ENCODE data around the gene PRSS53.

The PRSS53 gene

DNA sequence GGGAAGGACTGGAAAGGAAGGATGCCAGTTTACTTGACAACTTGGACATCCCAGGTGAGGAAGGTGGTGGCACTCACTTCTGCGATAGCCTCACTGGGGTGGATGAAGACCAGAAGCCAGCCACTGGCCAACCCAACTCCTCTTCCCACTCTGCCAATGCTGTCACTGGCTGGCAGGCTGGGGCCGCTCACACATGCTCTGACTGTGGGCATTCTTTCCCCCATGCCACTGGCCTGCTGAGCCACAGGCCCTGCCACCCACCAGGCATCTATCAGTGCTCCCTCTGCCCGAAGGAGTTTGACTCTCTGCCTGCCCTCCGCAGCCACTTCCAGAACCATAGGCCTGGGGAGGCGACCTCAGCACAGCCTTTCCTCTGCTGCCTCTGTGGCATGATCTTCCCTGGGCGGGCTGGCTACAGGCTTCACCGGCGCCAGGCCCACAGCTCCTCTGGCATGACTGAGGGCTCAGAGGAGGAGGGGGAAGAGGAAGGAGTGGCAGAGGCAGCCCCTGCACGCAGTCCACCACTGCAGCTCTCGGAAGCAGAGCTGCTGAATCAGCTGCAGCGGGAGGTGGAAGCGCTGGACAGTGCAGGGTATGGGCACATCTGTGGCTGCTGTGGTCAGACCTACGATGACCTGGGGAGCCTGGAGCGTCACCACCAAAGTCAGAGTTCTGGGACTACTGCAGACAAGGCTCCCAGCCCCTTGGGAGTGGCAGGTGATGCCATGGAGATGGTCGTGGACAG is 10.0 kb downstream of the PRSS53 start:
- H2AK5ac ChIP-seq (ENCODE audit: low read length), result no peak overlapping the region
- no peak overlapping the region for H4K12ac ChIP-seq (ENCODE audit: low read depth, low read length)
- no peaks in the 10 kb centered on the region for H3K9me3 ChIP-seq (ENCODE audit: insufficient read depth, low read depth, low read length)
- H3K9ac ChIP-seq (ENCODE audit: low read length), result no peak overlapping the region
- WGBS (ENCODE audit: extremely low coverage, insufficient coverage, insufficient read length), result no CpG with 5 or more reads among the region's 15 CpGs
- peaks cover 6% of the 10 kb centered on the region for H3K79me1 ChIP-seq (ENCODE audit: low read length)
- peaks cover 6% of the 10 kb centered on the region for H3K79me2 ChIP-seq (ENCODE audit: control insufficient read depth, insufficient read depth, low read length, poor library complexity)
- peaks cover 63 to 72% of the 10 kb centered on the region in 2 experiments for H3K36me3 ChIP-seq (ENCODE audit: control insufficient read depth in 1 of 2, insufficient read depth in 2 of 2, low read length in 2 of 2)
- no peak overlapping the region for H3K27ac ChIP-seq (ENCODE audit: low read depth, low read length)
- H3K4ac ChIP-seq (ENCODE audit: low read depth, low read length), result no peak overlapping the region
- no peak overlapping the region for H2BK120ac ChIP-seq (ENCODE audit: insufficient read depth, low read length, poor library complexity)
- no peak overlapping the region for H3K18ac ChIP-seq (ENCODE audit: low read length)
- H3K27me3 ChIP-seq (ENCODE audit: insufficient read depth, low read length), result no peaks in the 10 kb centered on the region
- H3K23ac ChIP-seq (ENCODE audit: low read length), result no peak overlapping the region
- H2BK12ac ChIP-seq (ENCODE audit: low read length), result no peak overlapping the region
- H3K4me3 ChIP-seq (ENCODE audit: low read depth, low read length), result no peak overlapping the region
- no peak overlapping the region for H4K91ac ChIP-seq (ENCODE audit: low read depth, low read length)
- H3K4me1 ChIP-seq (ENCODE audit: control insufficient read depth in 1 of 2, insufficient read depth in 2 of 2, low read length in 2 of 2), result no peaks in the 10 kb centered on the region
- no peak for DNase-seq
- no peak overlapping the region for H3K4me2 ChIP-seq (ENCODE audit: low read length)
- H2BK5ac ChIP-seq (ENCODE audit: low read depth, low read length, poor library complexity), result no peak overlapping the region
- no peak overlapping the region for H4K8ac ChIP-seq (ENCODE audit: low read depth, low read length)
- H3K14ac ChIP-seq (ENCODE audit: low read length), result no peak overlapping the region
- H2AFZ ChIP-seq (ENCODE audit: insufficient read depth, low read length, poor library complexity), result no peak overlapping the region

DNA sequence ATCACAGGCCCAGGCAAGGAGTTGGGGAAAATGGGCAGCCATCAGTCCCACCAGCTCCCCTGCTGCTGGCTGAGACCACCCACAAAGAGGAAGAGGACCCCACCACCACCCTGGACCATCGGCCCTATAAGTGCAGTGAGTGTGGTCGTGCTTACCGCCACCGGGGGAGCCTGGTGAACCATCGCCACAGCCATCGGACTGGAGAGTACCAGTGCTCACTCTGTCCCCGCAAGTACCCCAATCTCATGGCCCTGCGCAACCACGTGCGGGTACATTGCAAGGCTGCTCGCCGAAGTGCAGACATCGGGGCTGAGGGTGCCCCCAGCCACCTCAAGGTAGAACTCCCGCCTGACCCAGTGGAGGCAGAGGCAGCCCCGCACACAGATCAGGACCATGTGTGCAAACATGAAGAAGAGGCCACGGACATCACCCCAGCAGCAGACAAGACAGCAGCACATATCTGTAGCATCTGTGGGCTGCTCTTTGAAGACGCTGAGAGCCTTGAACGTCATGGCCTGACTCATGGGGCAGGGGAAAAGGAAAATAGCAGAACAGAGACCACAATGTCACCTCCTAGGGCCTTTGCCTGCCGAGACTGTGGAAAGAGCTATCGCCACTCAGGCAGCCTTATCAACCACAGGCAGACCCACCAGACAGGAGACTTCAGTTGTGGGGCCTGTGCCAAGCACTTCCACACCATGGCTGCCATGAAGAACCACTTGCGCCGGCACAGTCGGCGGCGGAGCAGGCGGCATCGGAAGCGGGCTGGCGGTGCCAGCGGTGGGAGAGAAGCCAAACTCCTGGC is 10.9 kb downstream of the PRSS53 start:
- H3K4me1 ChIP-seq (ENCODE audit: control insufficient read depth in 1 of 2, insufficient read depth in 2 of 2, low read length in 2 of 2), result no peaks in the 10 kb centered on the region
- WGBS (ENCODE audit: extremely low coverage, insufficient coverage, insufficient read length), result no CpG with 5 or more reads among the region's 30 CpGs

DNA sequence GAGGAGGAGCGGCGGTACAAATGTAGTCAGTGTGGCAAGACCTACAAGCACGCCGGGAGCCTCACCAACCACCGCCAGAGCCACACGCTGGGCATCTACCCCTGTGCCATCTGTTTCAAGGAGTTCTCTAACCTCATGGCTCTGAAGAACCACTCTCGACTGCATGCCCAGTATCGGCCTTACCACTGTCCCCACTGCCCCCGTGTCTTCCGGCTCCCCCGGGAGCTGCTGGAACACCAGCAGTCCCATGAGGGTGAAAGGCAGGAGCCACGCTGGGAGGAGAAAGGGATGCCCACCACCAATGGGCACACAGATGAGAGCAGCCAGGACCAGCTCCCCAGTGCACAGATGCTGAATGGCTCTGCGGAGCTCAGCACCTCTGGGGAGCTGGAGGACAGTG is 11.7 kb downstream of the PRSS53 start:
- Histone ChIP-seq H2AFZ (ENCODE audit: insufficient read depth, low read length, poor library complexity) (no peak overlapping the region), H3K4ac (ENCODE audit: low read depth, low read length) (no peak overlapping the region), H3K4me2 (ENCODE audit: low read length) (no peak overlapping the region), H3K4me3 (ENCODE audit: low read depth, low read length) (no peak overlapping the region), H3K79me1 (ENCODE audit: low read length) (peaks cover 18% of the 10 kb centered on the region), H3K4me1 (ENCODE audit: control insufficient read depth in 1 of 2, insufficient read depth in 2 of 2, low read length in 2 of 2) (peaks cover 4 to 5% of the 10 kb centered on the region in 2 experiments), H3K27me3 (ENCODE audit: insufficient read depth, low read length) (no peaks in the 10 kb centered on the region), H2BK5ac (ENCODE audit: low read depth, low read length, poor library complexity) (no peak overlapping the region), H3K18ac (ENCODE audit: low read length) (no peak overlapping the region), H2BK120ac (ENCODE audit: insufficient read depth, low read length, poor library complexity) (no peak overlapping the region), H3K27ac (ENCODE audit: low read depth, low read length) (no peak overlapping the region), H3K9ac (ENCODE audit: low read length) (no peak overlapping the region), H2AK5ac (ENCODE audit: low read length) (no peak overlapping the region), H3K9me3 (ENCODE audit: insufficient read depth, low read depth, low read length) (no peaks in the 10 kb centered on the region), H3K36me3 (ENCODE audit: control insufficient read depth in 1 of 2, insufficient read depth in 2 of 2, low read length in 2 of 2) (peaks cover 57 to 59% of the 10 kb centered on the region in 2 experiments), H3K14ac (ENCODE audit: low read length) (no peak overlapping the region), H4K8ac (ENCODE audit: low read depth, low read length) (no peak overlapping the region), H4K91ac (ENCODE audit: low read depth, low read length) (no peak overlapping the region), H3K23ac (ENCODE audit: low read length) (no peak overlapping the region), H3K79me2 (ENCODE audit: control insufficient read depth, insufficient read depth, low read length, poor library complexity) (peaks cover 21% of the 10 kb centered on the region), H2BK12ac (ENCODE audit: low read length) (no peak overlapping the region), H4K12ac (ENCODE audit: low read depth, low read length) (no peak overlapping the region)
- no CpG with 5 or more reads among the region's 13 CpGs for WGBS (ENCODE audit: extremely low coverage, insufficient coverage, insufficient read length)
- DNase-seq, result no peak

More for the DNA sequence above, 10.9 kb downstream of the PRSS53 start:
- no peak overlapping the region for H3K23ac ChIP-seq (ENCODE audit: low read length)
- H3K36me3 ChIP-seq (ENCODE audit: control insufficient read depth in 1 of 2, insufficient read depth in 2 of 2, low read length in 2 of 2), result peaks cover 59 to 63% of the 10 kb centered on the region in 2 experiments
- no peak overlapping the region for H4K12ac ChIP-seq (ENCODE audit: low read depth, low read length)
- H3K27me3 ChIP-seq (ENCODE audit: insufficient read depth, low read length), result no peaks in the 10 kb centered on the region
- no peak overlapping the region for H3K18ac ChIP-seq (ENCODE audit: low read length)
- no peak overlapping the region for H4K8ac ChIP-seq (ENCODE audit: low read depth, low read length)
- no peak overlapping the region for H3K27ac ChIP-seq (ENCODE audit: low read depth, low read length)
- no peak overlapping the region for H3K9ac ChIP-seq (ENCODE audit: low read length)
- H4K91ac ChIP-seq (ENCODE audit: low read depth, low read length), result no peak overlapping the region
- H3K9me3 ChIP-seq (ENCODE audit: insufficient read depth, low read depth, low read length), result no peaks in the 10 kb centered on the region
- H2BK120ac ChIP-seq (ENCODE audit: insufficient read depth, low read length, poor library complexity), result no peak overlapping the region
- H3K79me1 ChIP-seq (ENCODE audit: low read length), result peaks cover 15% of the 10 kb centered on the region
- H2AK5ac ChIP-seq (ENCODE audit: low read length), result no peak overlapping the region
- no peak overlapping the region for H3K4me2 ChIP-seq (ENCODE audit: low read length)
- no peak overlapping the region for H3K4me3 ChIP-seq (ENCODE audit: low read depth, low read length)
- no peak overlapping the region for H2AFZ ChIP-seq (ENCODE audit: insufficient read depth, low read length, poor library complexity)
- H3K4ac ChIP-seq (ENCODE audit: low read depth, low read length), result no peak overlapping the region
- H3K14ac ChIP-seq (ENCODE audit: low read length), result no peak overlapping the region
- H2BK12ac ChIP-seq (ENCODE audit: low read length), result no peak overlapping the region
- DNase-seq, result no peak
- peaks cover 13% of the 10 kb centered on the region for H3K79me2 ChIP-seq (ENCODE audit: control insufficient read depth, insufficient read depth, low read length, poor library complexity)
- no peak overlapping the region for H2BK5ac ChIP-seq (ENCODE audit: low read depth, low read length, poor library complexity)

DNA sequence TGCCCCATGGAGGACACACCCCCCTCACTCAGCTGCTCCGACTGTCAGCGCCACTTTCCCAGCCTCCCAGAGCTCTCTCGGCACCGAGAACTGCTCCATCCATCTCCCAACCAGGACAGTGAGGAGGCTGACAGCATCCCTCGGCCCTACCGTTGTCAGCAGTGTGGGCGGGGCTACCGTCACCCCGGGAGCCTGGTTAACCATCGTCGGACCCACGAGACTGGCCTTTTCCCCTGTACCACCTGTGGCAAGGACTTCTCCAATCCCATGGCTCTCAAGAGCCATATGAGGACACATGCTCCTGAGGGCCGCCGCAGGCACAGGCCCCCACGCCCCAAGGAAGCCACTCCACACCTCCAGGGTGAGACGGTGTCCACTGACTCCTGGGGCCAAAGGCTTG is 12.4 kb downstream of the PRSS53 start:
- H3K23ac ChIP-seq (ENCODE audit: low read length), result no peak overlapping the region
- H2AK5ac ChIP-seq (ENCODE audit: low read length), result no peak overlapping the region
- H3K4me3 ChIP-seq (ENCODE audit: low read depth, low read length), result no peak overlapping the region
- H2BK12ac ChIP-seq (ENCODE audit: low read length), result no peak overlapping the region
- H3K79me1 ChIP-seq (ENCODE audit: low read length), result peaks cover 18% of the 10 kb centered on the region
- H3K4me2 ChIP-seq (ENCODE audit: low read length), result no peak overlapping the region
- no peak overlapping the region for H4K91ac ChIP-seq (ENCODE audit: low read depth, low read length)
- H3K9ac ChIP-seq (ENCODE audit: low read length), result no peak overlapping the region
- H3K79me2 ChIP-seq (ENCODE audit: control insufficient read depth, insufficient read depth, low read length, poor library complexity), result peaks cover 23% of the 10 kb centered on the region
- peaks cover 7% of the 10 kb centered on the region in 2 experiments for H3K4me1 ChIP-seq (ENCODE audit: control insufficient read depth in 1 of 2, insufficient read depth in 2 of 2, low read length in 2 of 2)
- H4K12ac ChIP-seq (ENCODE audit: low read depth, low read length), result no peak overlapping the region
- H3K27ac ChIP-seq (ENCODE audit: low read depth, low read length), result no peak overlapping the region
- no peak overlapping the region for H2BK5ac ChIP-seq (ENCODE audit: low read depth, low read length, poor library complexity)
- peaks cover 54% of the 10 kb centered on the region in 2 experiments for H3K36me3 ChIP-seq (ENCODE audit: control insufficient read depth in 1 of 2, insufficient read depth in 2 of 2, low read length in 2 of 2)
- no peak overlapping the region for H4K8ac ChIP-seq (ENCODE audit: low read depth, low read length)
- no peaks in the 10 kb centered on the region for H3K9me3 ChIP-seq (ENCODE audit: insufficient read depth, low read depth, low read length)
- no peak overlapping the region for H3K14ac ChIP-seq (ENCODE audit: low read length)
- no peak overlapping the region for H2BK120ac ChIP-seq (ENCODE audit: insufficient read depth, low read length, poor library complexity)
- WGBS (ENCODE audit: extremely low coverage, insufficient coverage, insufficient read length), result no CpG with 5 or more reads among the region's 16 CpGs
- no peak overlapping the region for H3K18ac ChIP-seq (ENCODE audit: low read length)
- H2AFZ ChIP-seq (ENCODE audit: insufficient read depth, low read length, poor library complexity), result no peak overlapping the region
- DNase-seq, result no peak
- no peaks in the 10 kb centered on the region for H3K27me3 ChIP-seq (ENCODE audit: insufficient read depth, low read length)
- no peak overlapping the region for H3K4ac ChIP-seq (ENCODE audit: low read depth, low read length)

All from trophoblast cell (in vitro differentiated cells and primary cell).